Body of pancreas (tissue), 4 donors: ENCODE results near the gene PMPCA. TPM values are rescaled to one million over a fixed set of nuclear protein-coding genes. Genes with fewer than 3 reads are reported as not detected.

Source experiments
- ATAC-seq: fragments of 150-250 bp; one replicate; pipeline ENCODE4 v1.9.1; 2016
- DNase-seq, 4 donors: peaks; one replicate each; pipeline ENCODE4 v3.0.0-alpha.2; 2019
- H3K27ac ChIP-seq, 4 donors: fragments of 200-600 bp; sonication (generic); 1 replicate in 3 of 4; 2 replicates in 1 of 4; pipeline versions ENCODE4 v1.5.1 to v1.6.1; 2016 to 2019; ENCODE audit warnings: mild to moderate bottlenecking in 1 of 4, mixed read lengths in 1 of 4, moderate library complexity in 1 of 4
- H3K27me3 ChIP-seq, 2 donors: fragments of 200-600 bp; sonication (generic); one replicate each; pipeline ENCODE4 v1.6.0; 2016; ENCODE audit warnings: mild to moderate bottlenecking in 1 of 2
- H3K36me3 ChIP-seq, 2 donors: fragments of 200-600 bp; sonication (generic); replicated peaks in 1 of 2; 2 replicates each; pipeline ENCODE4 v1.5.1; 2016; ENCODE audit warnings: low read depth in 2 of 2; ENCODE audit not compliant: insufficient read depth in 1 of 2
- H3K4me1 ChIP-seq: fragments of 200-600 bp; sonication (generic); one replicate; pipeline ENCODE4 v1.6.0; 2016
- H3K4me3 ChIP-seq, 2 donors: fragments of 200-600 bp; sonication (generic); 1 replicate in 1 of 2; 2 replicates in 1 of 2; pipeline ENCODE4 v1.5.1; 2016 to 2019
- H3K9me3 ChIP-seq, 3 donors: fragments of 200-600 bp; sonication (generic); 1 replicate in 2 of 3; 2 replicates in 1 of 3; pipeline ENCODE4 v1.5.1; 2016
- POLR2A ChIP-seq, 3 donors: fragments of 450-650 bp; IDR thresholded peaks; one replicate each; pipeline ENCODE4 v1.6.1; 2016; ENCODE audit warnings: antibody characterized with exemption in 3 of 3, mild to moderate bottlenecking in 2 of 3
- WGBS, 2 donors: methylation state at CpG; one replicate each; pipeline ENCODE4 v1.1.5; 2017; 5-methylcytosine and 5-hydroxymethylcytosine counted together
- intact Hi-C: fragments of 100-400 bp; cut with DNase I; formaldehyde crosslinking; loops from one replicate; pipeline ENCODE4 v1.15.1; 2023
- total RNA-seq, 2 donors: library from RNA; depleted of rRNA; stranded (reverse); fragments of >200 nt; gene quantifications; one replicate each; pipeline ENCODE4 v1.1.0, GENCODE V29; 2016

PMPCA gene
- total RNA-seq, 2 donors from 2014 or later, result 23.6 to 25.1 TPM

- Histone ChIP-seq H3K27me3 (no peaks in the 10 kb centered on the region), H3K4me3 (no peak overlapping the region), H3K4me1 (peaks cover under 1% of the 10 kb centered on the region), H3K9me3 (no peaks in the 10 kb centered on the region), H3K36me3 (peaks cover 11 to 20% of the 10 kb centered on the region in 2 donors), H3K27ac (no peak overlapping the region)
- intact Hi-C loops, result no loop called here
- no peak for TF ChIP-seq POLR2A (IDR thresholded peaks at IDR 0.05)
- ATAC-seq (no peak), DNase-seq (no peak)
- 82 to 87% methylated on average over 14 of the region's 14 CpGs for WGBS, 2 donors
These were observed 62.9 kb downstream of the PMPCA start for GRCh38 chr9:136473354-136473721.

Other genes starting within 250 kb of the PMPCA start
- not detected for gene LHX3, start 205.5 kb upstream of the PMPCA start, total RNA-seq
- 10 to 100 TPM in 1 of 2 donors, 1 to 10 TPM in 1; 8.8 to 22.7 TPM for gene QSOX2, start 164.8 kb upstream of the PMPCA start, total RNA-seq
- 1 to 10 TPM; 1.3 to 2.3 TPM for gene CCDC187, start 106.6 kb upstream of the PMPCA start, total RNA-seq
- 10 to 100 TPM; 15.8 to 23.1 TPM for gene GPSM1, start 83.1 kb upstream of the PMPCA start, total RNA-seq
- gene DNLZ, start 46.9 kb upstream of the PMPCA start, total RNA-seq, result 10 to 100 TPM; 24.1 to 31.3 TPM
- 1 to 10 TPM in 1 of 2 donors, under 1 TPM in 1; 0.78 to 1.3 TPM for gene CARD9, start 37.0 kb upstream of the PMPCA start, total RNA-seq
- 10 to 100 TPM in 1 of 2 donors, 1 to 10 TPM in 1; 8.8 to 19.1 TPM for gene SNAPC4, start 10.5 kb upstream of the PMPCA start, total RNA-seq
- gene ENTR1, start within 50 bp of the PMPCA start, total RNA-seq, result 10 to 100 TPM; 20.2 to 71.5 TPM
- gene INPP5E, start 29.2 kb downstream of the PMPCA start, total RNA-seq, result 10 to 100 TPM in 1 of 2 donors, 1 to 10 TPM in 1; 8.8 to 25.4 TPM
- 10 to 100 TPM; 35.3 to 75.8 TPM for gene SEC16A, start 72.4 kb downstream of the PMPCA start, total RNA-seq
- gene NOTCH1, start 135.4 kb downstream of the PMPCA start, total RNA-seq, result 10 to 100 TPM; 29.6 to 65.3 TPM